Hepatocyte (in vitro differentiated cells): ENCODE results near the gene C8G. TPM values are rescaled to one million over a fixed set of nuclear protein-coding genes. Genes with fewer than 3 reads are reported as not detected.
A peak's percentile ranks its signal among the peaks of the same experiment; 100 is the strongest.

Experiments
- DNase-seq: peaks from one replicate; pipeline ENCODE4 v3.0.0-alpha.2; 2016; ENCODE audit warnings: low spot score
- H2AFZ ChIP-seq: fragments of 200-600 bp; sonication (generic); 2 replicates; pipeline ENCODE4 v1.6.0; 2016; ENCODE audit warnings: antibody characterized with exemption, mild to moderate bottlenecking
- H3K27ac ChIP-seq: fragments of 200-600 bp; sonication (generic); 2 replicates; pipeline ENCODE4 v1.5.1; 2016; ENCODE audit warnings: mild to moderate bottlenecking
- H3K27me3 ChIP-seq: fragments of 200-600 bp; sonication (generic); 2 replicates; pipeline ENCODE4 v1.6.1; 2016
- H3K36me3 ChIP-seq: fragments of 200-600 bp; sonication (generic); replicated peaks from 2 replicates; pipeline ENCODE4 v1.5.1; 2016; ENCODE audit warnings: low read depth; ENCODE audit not compliant: insufficient read depth
- H3K4me1 ChIP-seq: fragments of 200-600 bp; sonication (generic); 2 replicates; pipeline ENCODE4 v1.5.1; 2016; ENCODE audit warnings: mild to moderate bottlenecking, moderate library complexity; ENCODE audit not compliant: insufficient read depth
- H3K4me2 ChIP-seq: fragments of 200-600 bp; sonication (generic); 2 replicates; pipeline ENCODE4 v1.6.0; 2016
- H3K4me3 ChIP-seq: fragments of 200-600 bp; sonication (generic); 2 replicates; pipeline ENCODE4 v1.5.1; 2016; ENCODE audit warnings: mild to moderate bottlenecking
- H3K79me2 ChIP-seq: fragments of 200-600 bp; sonication (generic); 2 replicates; pipeline ENCODE4 v1.6.0; 2017; ENCODE audit warnings: mild to moderate bottlenecking
- H3K9me2 ChIP-seq: fragments of 200-600 bp; sonication (generic); replicated peaks from 2 replicates; pipeline ENCODE4 v1.6.0; 2017; ENCODE audit warnings: mild to moderate bottlenecking; ENCODE audit not compliant: insufficient read depth
- H3K9me3 ChIP-seq: fragments of 200-600 bp; sonication (generic); 2 replicates; pipeline ENCODE4 v1.5.1; 2016; ENCODE audit warnings: low read depth, mild to moderate bottlenecking
- H4K20me1 ChIP-seq: fragments of 200-600 bp; sonication (generic); 2 replicates; pipeline ENCODE4 v1.6.0; 2016; ENCODE audit warnings: mild to moderate bottlenecking; ENCODE audit not compliant: insufficient read depth, poor library complexity, severe bottlenecking
- EZH2 ChIP-seq: fragments of 200-600 bp; sonication (generic); IDR thresholded peaks from 2 replicates; pipeline ENCODE4 v1.6.1; 2016; ENCODE audit warnings: antibody characterized with exemption, mild to moderate bottlenecking, borderline replicate concordance
- EZH2phosphoT487 ChIP-seq: fragments of 200-600 bp; sonication (generic); IDR thresholded peaks from one replicate; pipeline ENCODE4 v1.6.1; 2018; ENCODE audit warnings: antibody characterized with exemption, mild to moderate bottlenecking, low read depth, moderate library complexity; ENCODE audit not compliant: unreplicated experiment, severe bottlenecking
- WGBS: methylation state at CpG from one replicate; pipeline ENCODE4 v1.1.6; 2016; ENCODE audit warnings: low lambda C conversion rate; ENCODE audit errors: missing lambda C conversion rate; 5-methylcytosine and 5-hydroxymethylcytosine counted together
- polyA plus RNA-seq: library from polyadenylated mRNA; unstranded; fragments of >200 nt; fragmentation: Nextera tagmentation; extraction: Ambion mirVana; gene quantifications from 2 replicates; pipeline ENCODE4 v1.2.1, GENCODE V29; 2016
- total RNA-seq: library from RNA; depleted of rRNA; stranded (reverse); fragments of >200 nt; gene quantifications from 2 replicates; pipeline ENCODE4 v1.2.3, GENCODE V29; 2014
- TF ChIP-seq, protein P1 (sequence below): fragments of 200-600 bp; sonication (generic); IDR thresholded peaks from 2 replicates; pipeline ENCODE4 v1.5.1; 2016; ENCODE audit warnings: antibody characterized with exemption, mild to moderate bottlenecking; ENCODE audit not compliant: poor library complexity

C8G gene
- total and polyA plus RNA-seq, 2 experiments from 2014 or later: 5.7 to 15.4 TPM

DNA sequence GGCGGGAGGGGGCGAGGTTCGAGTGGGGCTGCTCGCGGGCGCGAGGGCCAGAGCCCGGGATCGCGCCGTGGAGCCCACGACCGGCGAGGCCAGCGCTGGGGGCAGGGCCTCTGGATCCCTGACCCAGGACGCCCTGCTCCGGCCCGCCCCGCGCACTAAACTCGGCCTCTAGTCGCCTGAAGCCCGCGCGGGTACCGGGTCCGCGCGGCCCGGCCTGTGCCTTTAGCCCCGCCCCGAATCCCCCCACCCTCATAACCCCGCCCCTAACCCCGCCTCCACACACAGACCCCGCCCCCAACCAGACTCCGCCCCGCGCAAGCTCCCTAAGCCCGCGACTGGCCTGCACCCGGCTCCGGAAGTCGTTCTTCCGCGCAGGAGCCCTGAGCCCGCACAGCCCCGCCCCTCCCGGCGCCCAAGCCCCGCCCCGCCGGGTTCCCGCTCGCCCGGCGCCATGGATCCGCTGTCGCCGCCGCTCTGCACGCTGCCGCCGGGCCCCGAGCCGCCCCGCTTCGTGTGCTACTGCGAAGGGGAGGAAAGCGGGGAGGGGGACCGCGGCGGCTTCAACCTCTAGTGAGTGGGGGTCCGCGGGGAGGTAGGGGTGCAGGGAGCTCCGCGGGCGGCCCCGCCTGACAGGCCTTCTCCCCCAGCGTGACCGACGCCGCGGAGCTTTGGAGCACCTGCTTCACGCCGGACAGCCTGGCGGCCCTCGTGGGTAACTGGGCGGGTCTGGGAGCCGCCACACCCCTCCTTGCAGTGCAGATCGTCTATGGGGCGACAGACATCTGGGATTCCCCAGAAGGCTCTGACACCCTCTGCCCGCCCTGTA is 47.2 kb downstream of the C8G start, which contains the start of gene PAXX:
TSS of gene PAXX (plus strand) at position 430 of the 826 bp plus-strand sequence. CDS start at position 452, 22 bp downstream.
- TF ChIP-seq, protein P1, sequence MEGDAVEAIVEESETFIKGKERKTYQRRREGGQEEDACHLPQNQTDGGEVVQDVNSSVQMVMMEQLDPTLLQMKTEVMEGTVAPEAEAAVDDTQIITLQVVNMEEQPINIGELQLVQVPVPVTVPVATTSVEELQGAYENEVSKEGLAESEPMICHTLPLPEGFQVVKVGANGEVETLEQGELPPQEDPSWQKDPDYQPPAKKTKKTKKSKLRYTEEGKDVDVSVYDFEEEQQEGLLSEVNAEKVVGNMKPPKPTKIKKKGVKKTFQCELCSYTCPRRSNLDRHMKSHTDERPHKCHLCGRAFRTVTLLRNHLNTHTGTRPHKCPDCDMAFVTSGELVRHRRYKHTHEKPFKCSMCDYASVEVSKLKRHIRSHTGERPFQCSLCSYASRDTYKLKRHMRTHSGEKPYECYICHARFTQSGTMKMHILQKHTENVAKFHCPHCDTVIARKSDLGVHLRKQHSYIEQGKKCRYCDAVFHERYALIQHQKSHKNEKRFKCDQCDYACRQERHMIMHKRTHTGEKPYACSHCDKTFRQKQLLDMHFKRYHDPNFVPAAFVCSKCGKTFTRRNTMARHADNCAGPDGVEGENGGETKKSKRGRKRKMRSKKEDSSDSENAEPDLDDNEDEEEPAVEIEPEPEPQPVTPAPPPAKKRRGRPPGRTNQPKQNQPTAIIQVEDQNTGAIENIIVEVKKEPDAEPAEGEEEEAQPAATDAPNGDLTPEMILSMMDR: no peak
- TF ChIP-seq EZH2phosphoT487: no peak
- no peak for TF ChIP-seq EZH2
- H3K4me1 ChIP-seq: peaks cover 16% of the 10 kb centered on the region
- peak within 1 kb of the TSS; percentile 87 for H3K27ac ChIP-seq
- H3K9me2 ChIP-seq: no peaks in the 10 kb centered on the region
- no peaks in the 10 kb centered on the region for H3K9me3 ChIP-seq
- 4% methylated on average over 19 of the region's 92 CpGs for WGBS
- peaks cover 7% of the 10 kb centered on the region for H3K79me2 ChIP-seq
- no peaks in the 10 kb centered on the region for H3K36me3 ChIP-seq
- H3K4me3 ChIP-seq: peak within 1 kb of the TSS; percentile 67
- peak; percentile 96 for DNase-seq
- no peaks in the 10 kb centered on the region for H3K27me3 ChIP-seq
- peak within 1 kb of the TSS; percentile 85 for H2AFZ ChIP-seq
- peak within 1 kb of the TSS; percentile 85 for H3K4me2 ChIP-seq
- no peaks in the 10 kb centered on the region for H4K20me1 ChIP-seq

DNA sequence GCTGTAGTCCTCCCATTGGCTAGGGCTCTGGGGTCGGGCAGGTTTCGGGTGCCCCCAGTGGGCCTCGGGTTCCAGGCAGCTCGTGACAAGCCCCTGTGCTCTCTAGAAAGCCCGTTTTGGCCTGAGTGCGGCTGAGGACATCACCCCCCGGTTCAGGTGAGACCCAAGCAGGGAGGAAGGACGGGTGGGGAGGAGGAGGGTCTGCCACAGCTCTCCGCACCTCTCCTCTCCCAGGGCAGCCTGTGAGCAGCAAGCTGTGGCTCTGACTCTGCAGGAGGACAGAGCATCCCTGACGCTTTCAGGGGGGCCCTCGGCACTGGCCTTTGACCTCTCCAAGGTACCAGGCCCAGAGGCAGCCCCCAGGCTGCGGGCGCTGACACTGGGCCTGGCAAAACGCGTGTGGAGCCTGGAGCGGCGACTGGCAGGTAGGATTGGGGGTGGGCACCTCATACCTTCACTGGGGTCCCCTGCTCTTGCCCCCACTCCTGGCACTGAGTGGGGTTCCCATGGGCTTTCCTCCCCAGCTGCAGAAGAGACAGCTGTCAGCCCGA is 47.9 kb downstream of the C8G start:
- Histone ChIP-seq H3K36me3 (no peaks in the 10 kb centered on the region), H3K4me2 (peak overlapping the region; percentile 85), H3K4me1 (peaks cover 17% of the 10 kb centered on the region), H3K9me2 (no peaks in the 10 kb centered on the region), H3K4me3 (peak overlapping the region; percentile 67), H2AFZ (no peak overlapping the region), H4K20me1 (no peaks in the 10 kb centered on the region), H3K79me2 (peaks cover 7% of the 10 kb centered on the region), H3K27ac (peak overlapping the region; percentile 80), H3K9me3 (no peaks in the 10 kb centered on the region), H3K27me3 (no peaks in the 10 kb centered on the region)
- WGBS: 46% methylated on average over 17 of the region's 18 CpGs
- DNase-seq: no peak
- TF ChIP-seq, protein P1: no peak
- TF ChIP-seq EZH2 (no peak), EZH2phosphoT487 (no peak)

DNA sequence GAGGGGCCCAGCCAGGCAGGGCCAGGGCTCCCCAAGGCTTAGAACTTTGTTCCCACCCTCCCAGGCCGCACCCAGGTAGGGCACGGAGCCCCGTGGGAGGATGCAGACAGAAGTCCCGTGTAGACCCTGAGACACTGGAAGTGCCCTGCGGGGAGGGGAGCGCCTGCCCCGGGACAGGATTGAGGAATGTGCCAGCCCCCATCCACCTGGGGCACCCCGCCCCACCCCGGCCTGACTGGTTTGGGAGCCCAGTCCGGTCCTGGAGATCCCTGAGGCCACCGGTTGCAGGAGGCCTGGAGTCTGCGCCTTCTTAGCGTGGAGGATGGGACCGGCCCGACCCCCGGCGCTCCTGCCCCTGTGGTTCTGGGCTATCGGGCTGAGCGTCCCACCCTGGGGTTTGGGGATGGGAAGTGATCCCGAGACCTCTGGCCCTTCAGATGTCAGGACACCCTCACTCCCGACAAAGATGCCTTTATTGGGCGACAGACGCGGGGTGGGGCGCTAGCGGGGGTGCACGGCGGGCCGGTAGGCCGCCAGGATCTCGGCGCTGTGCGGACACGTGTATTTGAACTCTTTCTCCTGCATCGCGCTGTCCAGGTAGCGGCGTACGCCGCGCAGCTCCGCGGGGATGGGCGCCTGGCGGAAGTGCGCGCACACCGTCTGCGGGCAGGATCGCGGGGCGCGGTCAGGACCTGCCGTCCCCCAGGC is 49.3 kb downstream of the C8G start:
- Histone ChIP-seq H4K20me1 (no peaks in the 10 kb centered on the region), H3K9me3 (no peaks in the 10 kb centered on the region), H3K9me2 (no peaks in the 10 kb centered on the region), H3K4me1 (peaks cover 17% of the 10 kb centered on the region), H3K79me2 (peaks cover 7% of the 10 kb centered on the region), H3K27me3 (no peaks in the 10 kb centered on the region), H3K27ac (no peak overlapping the region), H3K4me2 (peak overlapping the region; percentile 57), H2AFZ (no peak overlapping the region), H3K36me3 (no peaks in the 10 kb centered on the region), H3K4me3 (no peak overlapping the region)
- no peak for DNase-seq
- no peak for TF ChIP-seq EZH2
- no peak for TF ChIP-seq EZH2phosphoT487
- TF ChIP-seq, protein P1: no peak
- WGBS: 83% methylated on average over 18 of the region's 54 CpGs
